ENCODE results near the gene GRWD1. TPM values are rescaled to one million over a fixed set of nuclear protein-coding genes. Genes with fewer than 3 reads are reported as not detected.

GRWD1 gene
- total and polyA plus RNA-seq, 2 of the 4 experiments (the other 2 are of a cell fraction), result 22.0 to 22.5 TPM

GRCh38 chr19:48502350-48503018, 56.7 kb downstream of the GRWD1 start:
- BruUV-seq (replicated peaks), result no TSS peak
- peaks cover 3% of the 10 kb centered on the region; the same call in 1 of the 2 replicates for H3K4me1 ChIP-seq (ENCODE audit: control insufficient read depth, insufficient read depth, low read length)
- no peak overlapping the region for H4K5ac ChIP-seq (ENCODE audit: low read depth, low read length)
- intact Hi-C loops (cut with micrococcal nuclease), result no loop called here
- H2AFZ ChIP-seq (replicated peaks; ENCODE audit: low read length, poor library complexity), result no peak overlapping the region
- ATAC-seq (ENCODE audit: low read depth) (no peak), DNase-seq (no peak)
- no peak overlapping the region for H3K27ac ChIP-seq (ENCODE audit: insufficient read depth, low read length)
- no peak overlapping the region for H2BK15ac ChIP-seq (ENCODE audit: low read depth, low read length)
- ChIA-PET CTCF (no interaction called here), POLR2A (ENCODE audit: unreplicated experiment) (no interaction called here)
- no peak overlapping the region for H3K4ac ChIP-seq (ENCODE audit: low read depth, low read length)
- dilution Hi-C loops (cut with HindIII; ENCODE audit: low sequenced_read_pairs, unreplicated experiment), result no loop called here
- no peak overlapping the region for H3K18ac ChIP-seq (ENCODE audit: low read depth, low read length)
- no peaks in the 10 kb centered on the region; the same call in 1 of the 2 replicates for H4K20me1 ChIP-seq (ENCODE audit: insufficient read depth, low read length)
- no peak for TF ChIP-seq RCOR1 (IDR thresholded peaks at IDR 0.05; ENCODE audit: insufficient replicate concordance, low read length)
- TF ChIP-seq MAZ (IDR thresholded peaks at IDR 0.05; ENCODE audit: borderline replicate concordance, low read depth, low read length), result no peak
- TF ChIP-seq BHLHE40 (IDR thresholded peaks at IDR 0.05; ENCODE audit: low read depth, low read length), result no peak
- no peak for TF ChIP-seq CHD1 (IDR thresholded peaks at IDR 0.05; ENCODE audit: low read depth, low read length)
- no peak for TF ChIP-seq MAFK (IDR thresholded peaks at IDR 0.05; ENCODE audit: low read depth, low read length)
- H2BK5ac ChIP-seq (ENCODE audit: low read depth, low read length, poor library complexity, severe bottlenecking), result no peak overlapping the region
- in situ Hi-C loops (cut with MboI; ENCODE audit: low sequenced_read_pairs), result no loop called here
- no peaks in the 10 kb centered on the region for H3K9me3 ChIP-seq (ENCODE audit: control insufficient read depth, insufficient read depth, low read length)
- H3K4me2 ChIP-seq (ENCODE audit: low read depth, low read length), result no peak overlapping the region
- no peaks in the 10 kb centered on the region for H3K9me1 ChIP-seq (ENCODE audit: insufficient read depth, low read length)
- H2BK120ac ChIP-seq (ENCODE audit: low read depth, low read length), result no peak overlapping the region
- no peak overlapping the region for H3K9ac ChIP-seq (ENCODE audit: low read depth, low read length)
- H2BK20ac ChIP-seq (ENCODE audit: low read depth, low read length), result no peak overlapping the region
- H3K36me3 ChIP-seq (ENCODE audit: control insufficient read depth, insufficient read depth, low read length), result no peaks in the 10 kb centered on the region
- no peak overlapping the region for H4K8ac ChIP-seq (ENCODE audit: low read depth in 2 of 2, low read length in 2 of 2)
- no peak overlapping the region for H2AK9ac ChIP-seq (replicated peaks; ENCODE audit: low read depth, low read length, poor library complexity)
- no peak overlapping the region for H4K91ac ChIP-seq (ENCODE audit: insufficient read depth, low read depth, low read length)
- no peak overlapping the region for H2AK5ac ChIP-seq (ENCODE audit: low read depth, low read length)
- no peak overlapping the region for H3K14ac ChIP-seq (replicated peaks; ENCODE audit: low read depth, low read length)
- no peak overlapping the region for H3K4me3 ChIP-seq (ENCODE audit: insufficient read depth, low read depth, low read length)
- no peaks in the 10 kb centered on the region for H3K79me1 ChIP-seq (ENCODE audit: low read depth in 1 of 2, low read length in 2 of 2)
- H3K23ac ChIP-seq (ENCODE audit: low read depth, low read length), result no peak overlapping the region
- H3K56ac ChIP-seq (ENCODE audit: extremely low read depth, insufficient read depth, low read length), result no peak overlapping the region
- 10% methylated on average over 9 of the region's 27 CpGs; no CpG with 5 or more reads in 1 of the 2 experiments for WGBS, 2 experiments (ENCODE audit: extremely low coverage in 2 of 2, insufficient read length in 1 of 2)
- H3K27me3 ChIP-seq (ENCODE audit: control insufficient read depth, insufficient read depth, low read length), result peaks cover 43% of the 10 kb centered on the region
